ENCODE data around the gene C19orf38.
"Not testable (repeated sequence)": the region's sequence is repeated elsewhere in the genome, so short reads cannot be mapped to it uniquely, and the experiment has no call there.

DNA sequence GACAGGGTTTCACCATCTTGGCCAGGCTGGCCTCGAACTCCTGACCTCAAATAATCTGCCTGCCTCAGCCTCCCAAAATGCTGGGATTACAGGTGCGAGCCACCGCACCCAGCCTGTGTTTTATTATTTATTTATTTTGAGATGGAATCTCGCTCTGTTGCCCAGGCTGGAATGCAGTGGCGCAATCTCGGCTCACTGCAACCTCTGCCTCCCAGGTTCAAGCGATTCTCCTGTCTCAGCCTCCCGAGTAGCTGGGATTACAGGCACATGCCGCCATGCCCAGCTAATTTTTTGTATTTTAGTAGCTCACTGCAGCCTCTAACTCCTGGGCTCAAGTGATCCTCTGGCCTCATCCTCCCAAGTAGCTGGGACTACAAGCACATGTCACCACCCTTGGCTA lies 29.4 kb downstream of the C19orf38 start:
- not testable (repeated sequence) for TF ChIP-seq MAX (IDR thresholded peaks at IDR 0.05; ENCODE audit: low read depth); JUND (IDR thresholded peaks at IDR 0.05); SMC3 (IDR thresholded peaks at IDR 0.05; ENCODE audit: low read depth, low read length)
- TF ChIP-seq, protein P1, sequence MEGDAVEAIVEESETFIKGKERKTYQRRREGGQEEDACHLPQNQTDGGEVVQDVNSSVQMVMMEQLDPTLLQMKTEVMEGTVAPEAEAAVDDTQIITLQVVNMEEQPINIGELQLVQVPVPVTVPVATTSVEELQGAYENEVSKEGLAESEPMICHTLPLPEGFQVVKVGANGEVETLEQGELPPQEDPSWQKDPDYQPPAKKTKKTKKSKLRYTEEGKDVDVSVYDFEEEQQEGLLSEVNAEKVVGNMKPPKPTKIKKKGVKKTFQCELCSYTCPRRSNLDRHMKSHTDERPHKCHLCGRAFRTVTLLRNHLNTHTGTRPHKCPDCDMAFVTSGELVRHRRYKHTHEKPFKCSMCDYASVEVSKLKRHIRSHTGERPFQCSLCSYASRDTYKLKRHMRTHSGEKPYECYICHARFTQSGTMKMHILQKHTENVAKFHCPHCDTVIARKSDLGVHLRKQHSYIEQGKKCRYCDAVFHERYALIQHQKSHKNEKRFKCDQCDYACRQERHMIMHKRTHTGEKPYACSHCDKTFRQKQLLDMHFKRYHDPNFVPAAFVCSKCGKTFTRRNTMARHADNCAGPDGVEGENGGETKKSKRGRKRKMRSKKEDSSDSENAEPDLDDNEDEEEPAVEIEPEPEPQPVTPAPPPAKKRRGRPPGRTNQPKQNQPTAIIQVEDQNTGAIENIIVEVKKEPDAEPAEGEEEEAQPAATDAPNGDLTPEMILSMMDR (IDR thresholded peaks at IDR 0.05): not testable (repeated sequence)
